ENCODE results near the gene SAMSN1. TPM values are rescaled to one million over a fixed set of nuclear protein-coding genes. Genes with fewer than 3 reads are reported as not detected.

The SAMSN1 gene
- total RNA-seq, 1 donor from 2014 or later: 1.9 TPM

- DNase-seq (ENCODE audit: low spot score): no peak
- intact Hi-C loops (cut with DNase I): no loop called here
Measured at GRCh38 chr21:14454016-14455009, 91.8 kb downstream of the SAMSN1 start.

- intact Hi-C loops (cut with DNase I): no loop called here
- no peak for DNase-seq (ENCODE audit: low spot score)
Measured at GRCh38 chr21:14453339-14454015, 92.6 kb downstream of the SAMSN1 start.

GRCh38 chr21:14452727-14453241, 93.3 kb downstream of the SAMSN1 start:
- intact Hi-C loops (cut with DNase I): no loop called here
- DNase-seq (ENCODE audit: low spot score): no peak

- intact Hi-C loops (cut with DNase I): no loop called here
- DNase-seq (ENCODE audit: low spot score): no peak
Measured at GRCh38 chr21:14452031-14452726, 93.9 kb downstream of the SAMSN1 start.

- DNase-seq (ENCODE audit: low spot score): no peak
- intact Hi-C loops (cut with DNase I): no loop called here
Measured at GRCh38 chr21:14451546-14451945, 94.6 kb downstream of the SAMSN1 start.

- no peak for DNase-seq (ENCODE audit: low spot score)
- intact Hi-C loops (cut with DNase I): no loop called here
Measured at GRCh38 chr21:14448784-14449183, 97.3 kb downstream of the SAMSN1 start.

- intact Hi-C loops (cut with DNase I): no loop called here
- DNase-seq (ENCODE audit: low spot score): no peak
Measured at GRCh38 chr21:14438211-14438610, 107.9 kb downstream of the SAMSN1 start.

GRCh38 chr21:14435423-14435822, 110.7 kb downstream of the SAMSN1 start:
- DNase-seq (ENCODE audit: low spot score): no peak
- intact Hi-C loops (cut with DNase I): no loop called here

Other genes with a start within 250 kb of the SAMSN1 start
- gene HSPA13, start 163.2 kb downstream of the SAMSN1 start, total RNA-seq: 20.2 TPM

Data from cardiac septum (tissue), 1 donor.